GM18873 (cell line): ENCODE measurements around the gene TATDN2.

ENCODE experiments used
- ATAC-seq: cut with Tn5 transposase; IDR thresholded peaks from one replicate; pipeline ENCODE4 v1.9.1; 2021; ENCODE audit warnings: mild to moderate bottlenecking, moderate library complexity, moderate number of reproducible peaks; ENCODE audit not compliant: unreplicated experiment, low FRiP score

Gene TATDN2

GRCh38 chr3:10311710-10312109, 63.5 kb downstream of the TATDN2 start:
- no peak for ATAC-seq

GRCh38 chr3:10312391-10312790, 64.1 kb downstream of the TATDN2 start:
- ATAC-seq: no peak

- no peak for ATAC-seq
Measured at GRCh38 chr3:10312861-10313260, 64.6 kb downstream of the TATDN2 start.

GRCh38 chr3:10315101-10315500, 66.8 kb downstream of the TATDN2 start:
- no peak for ATAC-seq

GRCh38 chr3:10315771-10316344, 67.6 kb downstream of the TATDN2 start:
- no peak for ATAC-seq

GRCh38 chr3:10317311-10317960, 69.2 kb downstream of the TATDN2 start:
- no peak for ATAC-seq

- no peak for ATAC-seq
Measured at GRCh38 chr3:10317961-10318350, 69.7 kb downstream of the TATDN2 start.

GRCh38 chr3:10319251-10319650, 71.0 kb downstream of the TATDN2 start:
- ATAC-seq: no peak

GRCh38 chr3:10319804-10320203, 71.5 kb downstream of the TATDN2 start:
- no peak for ATAC-seq

GRCh38 chr3:10320320-10320677, 72.0 kb downstream of the TATDN2 start:
- no peak for ATAC-seq

GRCh38 chr3:10321630-10322351, 73.5 kb downstream of the TATDN2 start:
- ATAC-seq: no peak

GRCh38 chr3:10322352-10322710, 74.1 kb downstream of the TATDN2 start:
- no peak for ATAC-seq

- no peak for ATAC-seq
Measured at GRCh38 chr3:10327592-10327991, 79.3 kb downstream of the TATDN2 start.

- no peak for ATAC-seq
Measured at GRCh38 chr3:10328460-10329071, 80.3 kb downstream of the TATDN2 start.

GRCh38 chr3:10329495-10330015, 81.3 kb downstream of the TATDN2 start:
- no peak for ATAC-seq

GRCh38 chr3:10330319-10330718, 82.1 kb downstream of the TATDN2 start:
- no peak for ATAC-seq
